A673 (cell line): ENCODE measurements around the gene NRIP2. TPM values are rescaled to one million over a fixed set of nuclear protein-coding genes. Genes with fewer than 3 reads are reported as not detected.

Experiments
- BruUV-seq: library from RNA; stranded (reverse); fragments of 400-500 nt; replicated peaks from 2 replicates; lab custom pipeline; 2021; lab: Mats Ljungman, UMichigan
- CTCF ChIA-PET: fragments of 300-600 bp; sonication (Branson Sonifier 250); formaldehyde crosslinking; loops from one replicate; lab custom pipeline; 2022; ENCODE audit warnings: antibody characterized with exemption; lab: Charles Lee
- POLR2A ChIA-PET: fragments of 300-600 bp; sonication (Branson Sonifier 250); formaldehyde crosslinking; loops from one replicate; lab custom pipeline; 2022; ENCODE audit warnings: antibody characterized with exemption; ENCODE audit not compliant: low non-redundant PET; lab: Charles Lee
- DNase-seq: peaks from one replicate; pipeline ENCODE4 v3.0.0-alpha.2; 2015; ENCODE audit warnings: low spot score
- H3K27ac ChIP-seq: fragments of 200-600 bp; sonication (generic); 2 replicates; pipeline ENCODE4 v1.5.1; 2016; ENCODE audit warnings: mixed run types, low read depth, mild to moderate bottlenecking, mixed read lengths, antibody characterized with exemption, low read length; ENCODE audit not compliant: poor library complexity, severe bottlenecking
- H3K27me3 ChIP-seq: fragments of 200-600 bp; sonication (generic); replicated peaks from 2 replicates; pipeline ENCODE4 v1.6.1; 2017; ENCODE audit warnings: mixed run types, low read depth, mild to moderate bottlenecking, mixed read lengths, antibody characterized with exemption, low read length; ENCODE audit not compliant: insufficient read depth, poor library complexity
- H3K36me3 ChIP-seq: fragments of 200-600 bp; sonication (generic); 2 replicates; pipeline ENCODE4 v1.6.1; 2016; ENCODE audit warnings: mixed run types, mild to moderate bottlenecking, mixed read lengths, antibody characterized with exemption, low read length; ENCODE audit not compliant: insufficient read depth, poor library complexity, severe bottlenecking
- H3K4me1 ChIP-seq: fragments of 200-600 bp; sonication (generic); 2 replicates; pipeline ENCODE4 v1.6.1; 2017; ENCODE audit warnings: mixed run types, mild to moderate bottlenecking, mixed read lengths, antibody characterized with exemption, low read length; ENCODE audit not compliant: insufficient read depth, poor library complexity, severe bottlenecking
- H3K4me3 ChIP-seq: fragments of 200-600 bp; sonication (generic); 2 replicates; pipeline ENCODE4 v1.5.1; 2016; ENCODE audit warnings: low read depth, mixed run types, mild to moderate bottlenecking, mixed read lengths, low read length; ENCODE audit not compliant: poor library complexity, severe bottlenecking
- H3K9me3 ChIP-seq: fragments of 200-600 bp; sonication (generic); 2 replicates; pipeline ENCODE4 v1.6.1; 2016; ENCODE audit warnings: mixed run types, low read depth, mild to moderate bottlenecking, mixed read lengths, antibody characterized with exemption, low read length; ENCODE audit not compliant: poor library complexity, severe bottlenecking
- EZH2 ChIP-seq: fragments of 200-600 bp; sonication (generic); IDR thresholded peaks from 2 replicates; pipeline ENCODE4 v1.6.1; 2017; ENCODE audit warnings: borderline replicate concordance, low read depth, mild to moderate bottlenecking, mixed read lengths, antibody characterized with exemption, low read length; ENCODE audit not compliant: poor library complexity, severe bottlenecking
- intact Hi-C: fragments of 100-400 bp; cut with micrococcal nuclease; formaldehyde crosslinking; loops from one replicate; pipeline ENCODE4 v1.10.0; 2022; ENCODE audit not compliant: unreplicated experiment
- total RNA-seq: library from RNA; stranded (reverse); gene quantifications from 2 replicates; pipeline ENCODE4 v1.2.3, GENCODE V29; 2021
- TF ChIP-seq, protein P1 (sequence below): fragments of 300-800, 200-600 bp; sonication (generic); conservative IDR thresholded peaks from 2 replicates; pipeline ENCODE4 v1.5.1; 2017; ENCODE audit warnings: low read depth, mild to moderate bottlenecking, antibody characterized with exemption, low read length, moderate library complexity, mixed read lengths

Gene NRIP2
- total RNA-seq, 1 experiment from 2014 or later, result 0.39 TPM

DNA sequence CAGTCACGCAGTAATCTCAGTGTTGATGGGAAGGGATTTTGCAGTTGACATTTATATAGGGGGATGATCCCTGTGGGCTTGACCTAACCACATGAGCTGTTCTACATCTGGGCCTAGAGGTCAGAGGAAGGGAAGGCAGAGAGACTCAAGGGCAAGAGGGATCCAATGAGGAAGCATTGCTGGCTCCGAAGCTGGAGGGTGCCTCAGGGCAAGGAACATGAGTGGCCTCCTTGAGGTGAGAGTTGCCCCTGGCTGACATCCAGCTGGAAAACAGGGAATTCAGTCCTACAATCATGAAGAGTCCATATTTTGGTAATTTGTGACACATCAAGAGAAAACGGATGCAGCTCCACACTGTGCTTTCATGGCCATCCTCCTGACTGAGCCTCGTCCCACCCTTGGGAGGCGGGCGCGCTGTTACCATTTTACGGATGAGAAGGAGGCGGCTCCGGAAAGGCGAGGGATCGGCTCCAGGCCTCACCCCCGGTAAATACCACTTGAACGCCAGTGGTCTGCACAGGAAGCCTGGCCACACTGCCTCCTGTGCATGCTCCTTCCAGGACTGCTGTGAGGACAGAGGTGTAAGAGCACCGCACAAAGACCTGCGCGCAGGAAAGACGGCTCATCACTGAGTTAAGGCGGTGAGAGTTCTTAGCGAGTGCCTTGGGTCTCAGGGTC lies 58.6 kb downstream of the NRIP2 start:
- CTCF ChIA-PET, result no interaction called here
- H3K4me3 ChIP-seq, result no peak overlapping the region
- no peak for DNase-seq
- H3K9me3 ChIP-seq, result no peaks in the 10 kb centered on the region
- intact Hi-C loops, result no loop called here
- TF ChIP-seq EZH2, result no peak
- TF ChIP-seq, protein P1, sequence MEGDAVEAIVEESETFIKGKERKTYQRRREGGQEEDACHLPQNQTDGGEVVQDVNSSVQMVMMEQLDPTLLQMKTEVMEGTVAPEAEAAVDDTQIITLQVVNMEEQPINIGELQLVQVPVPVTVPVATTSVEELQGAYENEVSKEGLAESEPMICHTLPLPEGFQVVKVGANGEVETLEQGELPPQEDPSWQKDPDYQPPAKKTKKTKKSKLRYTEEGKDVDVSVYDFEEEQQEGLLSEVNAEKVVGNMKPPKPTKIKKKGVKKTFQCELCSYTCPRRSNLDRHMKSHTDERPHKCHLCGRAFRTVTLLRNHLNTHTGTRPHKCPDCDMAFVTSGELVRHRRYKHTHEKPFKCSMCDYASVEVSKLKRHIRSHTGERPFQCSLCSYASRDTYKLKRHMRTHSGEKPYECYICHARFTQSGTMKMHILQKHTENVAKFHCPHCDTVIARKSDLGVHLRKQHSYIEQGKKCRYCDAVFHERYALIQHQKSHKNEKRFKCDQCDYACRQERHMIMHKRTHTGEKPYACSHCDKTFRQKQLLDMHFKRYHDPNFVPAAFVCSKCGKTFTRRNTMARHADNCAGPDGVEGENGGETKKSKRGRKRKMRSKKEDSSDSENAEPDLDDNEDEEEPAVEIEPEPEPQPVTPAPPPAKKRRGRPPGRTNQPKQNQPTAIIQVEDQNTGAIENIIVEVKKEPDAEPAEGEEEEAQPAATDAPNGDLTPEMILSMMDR, result no peak
- peaks cover 2% of the 10 kb centered on the region for H3K27me3 ChIP-seq
- BruUV-seq, result no TSS peak
- H3K27ac ChIP-seq, result no peak overlapping the region
- no peaks in the 10 kb centered on the region for H3K36me3 ChIP-seq
- H3K4me1 ChIP-seq, result no peaks in the 10 kb centered on the region
- POLR2A ChIA-PET, result no interaction called here

DNA sequence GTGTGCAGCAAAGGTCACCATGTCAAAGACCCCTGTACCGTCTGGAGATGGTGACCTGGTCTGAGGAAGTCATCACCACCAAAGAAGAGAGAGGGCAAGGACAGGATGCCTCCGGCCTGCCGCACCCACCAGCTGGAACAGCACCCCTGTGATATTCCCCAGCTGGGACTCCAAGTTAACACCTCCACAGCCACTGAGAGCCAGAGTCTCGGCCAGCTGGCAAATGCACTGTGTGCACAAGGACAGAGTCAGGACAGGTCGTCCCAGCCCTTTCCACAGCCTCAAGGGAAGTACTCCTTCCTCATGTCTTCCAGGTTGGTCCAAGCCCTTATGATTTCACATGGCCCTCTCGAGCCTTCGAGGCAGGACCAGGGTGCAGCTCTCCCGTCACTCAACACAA lies 59.4 kb downstream of the NRIP2 start:
- DNase-seq, result no peak
- ChIA-PET POLR2A (no interaction called here), CTCF (no interaction called here)
- BruUV-seq, result no TSS peak
- Histone ChIP-seq H3K4me3 (no peak overlapping the region), H3K27me3 (peaks cover 2% of the 10 kb centered on the region), H3K9me3 (no peaks in the 10 kb centered on the region), H3K36me3 (no peaks in the 10 kb centered on the region), H3K4me1 (no peaks in the 10 kb centered on the region), H3K27ac (no peak overlapping the region)
- TF ChIP-seq, protein P1, result no peak
- TF ChIP-seq EZH2, result no peak
- intact Hi-C loops, result no loop called here

Other genes with a start within 250 kb of the NRIP2 start
- gene FKBP4, start 40.1 kb downstream of the NRIP2 start, total RNA-seq, result 187 and 196 TPM in 2 replicates
- gene ITFG2, start 22.4 kb downstream of the NRIP2 start, total RNA-seq, result 37.8 and 39.2 TPM in 2 replicates
- gene TEX52, start 22.0 kb upstream of the NRIP2 start, total RNA-seq, result 0.44 TPM in 1 of 2 replicates, not detected in the other
- gene FOXM1, start 42.1 kb upstream of the NRIP2 start, total RNA-seq, result 198 and 200 TPM in 2 replicates
- 71.7 and 79.9 TPM in 2 replicates for gene RHNO1, start 42.2 kb upstream of the NRIP2 start, total RNA-seq
- 48.1 and 55.6 TPM in 2 replicates for gene TULP3, start 55.9 kb upstream of the NRIP2 start, total RNA-seq
- gene TEAD4, start 124.4 kb upstream of the NRIP2 start, total RNA-seq, result 35.0 and 39.8 TPM in 2 replicates
- 35.5 and 41.9 TPM in 2 replicates for gene TSPAN9, start 242.3 kb upstream of the NRIP2 start, total RNA-seq